ENCODE results near the gene ROPN1L. TPM values are rescaled to one million over a fixed set of nuclear protein-coding genes. Genes with fewer than 3 reads are reported as not detected.
"Not testable (repeated sequence)": the region's sequence is repeated elsewhere in the genome, so short reads cannot be mapped to it uniquely, and the experiment has no call there.

Gene ROPN1L
- total RNA-seq, 1 experiment from 2014 or later = 7.1 TPM

- Histone ChIP-seq H3K9me2 (ENCODE audit: insufficient read depth) (no peaks in the 10 kb centered on the region), H3K79me2 (ENCODE audit: low read depth) (no peaks in the 10 kb centered on the region), H4K20me1 (ENCODE audit: insufficient read depth) (no peaks in the 10 kb centered on the region), H3K27me3 (ENCODE audit: insufficient read depth, low read depth) (no peaks in the 10 kb centered on the region), H3K9me3 (ENCODE audit: insufficient read depth, low read depth) (no peaks in the 10 kb centered on the region), H3K4me3 (no peak overlapping the region), H3K4me1 (replicated peaks; ENCODE audit: insufficient read depth) (peaks cover 56% of the 10 kb centered on the region), H3K36me3 (ENCODE audit: low read depth) (no peaks in the 10 kb centered on the region), H3K4me2 (peak overlapping the region; percentile 53), H3F3A (ENCODE audit: insufficient read depth, low read depth) (peaks cover 55% of the 10 kb centered on the region), H3K27ac (peak overlapping the region; percentile 91), H2AFZ (no peak overlapping the region)
- peak; percentile 75 to 95 for DNase-seq
- BruUV-seq (replicated peaks) = no TSS peak
- POLR2A ChIA-PET (ENCODE audit: unreplicated experiment) = interaction anchor here (0.5 to 0.8 kb wide), 6 partner anchors 12 to 71 kb away, joined by 3 to 6 read pairs (median 4); no protein-coding TSS in a partner anchor
- TF ChIP-seq EZH2 (IDR thresholded peaks at IDR 0.05; ENCODE audit: low read depth) (no peak), CTCF (conservative IDR thresholded peaks at IDR 0.05) (no peak)
- CTCF ChIA-PET = interaction anchor here (1.0 to 1.5 kb wide), 2 partner anchors 24 to 38 kb away, joined by 3 to 4 read pairs; no protein-coding TSS in a partner anchor
- intact Hi-C loops (cut with micrococcal nuclease; ENCODE audit: unreplicated experiment) = loop anchor here (1.0 to 2.0 kb wide), 5 partner anchors 35 to 115 kb away; no protein-coding TSS in a partner anchor
Measured at GRCh38 chr5:10513501-10514442, 72.1 kb downstream of the ROPN1L start.

- Histone ChIP-seq H3K4me1 (replicated peaks; ENCODE audit: insufficient read depth) (peaks cover 58% of the 10 kb centered on the region), H3F3A (ENCODE audit: insufficient read depth, low read depth) (peaks cover 56% of the 10 kb centered on the region), H3K27ac (peak overlapping the region; percentile 91), H3K4me2 (peak overlapping the region; percentile 47)
- H3K36me3 ChIP-seq (ENCODE audit: low read depth); H4K20me1 ChIP-seq (ENCODE audit: insufficient read depth); H3K9me2 ChIP-seq (ENCODE audit: insufficient read depth); BruUV-seq (replicated peaks); H3K9me3 ChIP-seq (ENCODE audit: insufficient read depth, low read depth); DNase-seq; H2AFZ ChIP-seq; intact Hi-C loops (cut with micrococcal nuclease; ENCODE audit: unreplicated experiment); H3K79me2 ChIP-seq (ENCODE audit: low read depth); H3K27me3 ChIP-seq (ENCODE audit: insufficient read depth, low read depth); H3K4me3 ChIP-seq; POLR2A ChIA-PET (ENCODE audit: unreplicated experiment): not testable (repeated sequence)
- CTCF ChIA-PET = interaction anchor here (1.0 kb wide), 1 partner anchor 36 kb away, joined by 4 read pairs; no protein-coding TSS in a partner anchor
Measured at GRCh38 chr5:10514572-10514971, 72.9 kb downstream of the ROPN1L start.

Small RNA genes lying within 50 kb of the gene (microRNA-seq; reads per million reads assigned to microRNA genes)
- not detected for gene MIR6131 (ENCODE audit: borderline number of aligned reads, borderline replicate concordance)

Other genes starting within 250 kb of the ROPN1L start
- 36.4 and 51.4 TPM in 2 replicates for gene ATPSCKMT, start 192.0 kb upstream of the ROPN1L start, total RNA-seq (2021)
- gene CCT5, start 191.6 kb upstream of the ROPN1L start, total RNA-seq (2021) = 658 and 831 TPM in 2 replicates
- gene CMBL, start 134.0 kb upstream of the ROPN1L start, total RNA-seq (2021) = 286 and 294 TPM in 2 replicates
- gene MARCHF6, start 88.2 kb upstream of the ROPN1L start, total RNA-seq (2021) = 283 and 364 TPM in 2 replicates
- 32.1 and 37.4 TPM in 2 replicates for gene ANKRD33B, start 122.2 kb downstream of the ROPN1L start, total RNA-seq (2021)

Measured in PC-9 (cell line).